HepG2 (cell line): ENCODE measurements around the gene MED25. TPM values are rescaled to one million over a fixed set of nuclear protein-coding genes. Genes with fewer than 3 reads are reported as not detected.
A peak's percentile ranks its signal among the peaks of the same experiment; 100 is the strongest.

Source experiments
- CEBPB ChIP-seq: IDR thresholded peaks from 2 replicates; pipeline ENCODE4 v1.6.1; 2011; ENCODE audit warnings: low read depth, low read length, improper control_type of control experiment, borderline replicate concordance
- CTCF ChIP-seq: sonication (generic); formaldehyde crosslinking; IDR thresholded peaks from 2 replicates; pipeline ENCODE4 v1.5.0; 2020; ENCODE audit warnings: mild to moderate bottlenecking, missing genetic modification reagents, moderate library complexity
- ELF1 ChIP-seq: sonication (generic); formaldehyde crosslinking; IDR thresholded peaks from 2 replicates; pipeline ENCODE4 v1.4.0; 2020; ENCODE audit warnings: missing genetic modification reagents
- GABPB1 ChIP-seq: IDR thresholded peaks from 2 replicates; pipeline ENCODE4 v1.6.1; 2016; ENCODE audit warnings: mild to moderate bottlenecking, missing genetic modification reagents, moderate library complexity, missing compliant biosample characterization
- GTF2F1 ChIP-seq: fragments of 150-350 bp; IDR thresholded peaks from 2 replicates; pipeline ENCODE4 v1.6.1; 2014; ENCODE audit warnings: low read length
- JDP2 ChIP-seq: sonication (generic); formaldehyde crosslinking; IDR thresholded peaks from 2 replicates; pipeline ENCODE4 v1.8.1; 2022; ENCODE audit warnings: missing genetic modification reagents, borderline replicate concordance
- KDM3A ChIP-seq: IDR thresholded peaks from 2 replicates; pipeline ENCODE4 v1.6.1; 2018; ENCODE audit warnings: low read depth, missing compliant biosample characterization
- LRRFIP1 ChIP-seq: sonication (generic); formaldehyde crosslinking; conservative IDR thresholded peaks from 2 replicates; pipeline ENCODE4 v1.4.0; 2020; ENCODE audit warnings: missing genetic modification reagents
- NFE2L2 ChIP-seq: fragments of 150-350 bp; IDR thresholded peaks from 2 replicates; pipeline ENCODE4 v1.6.1; 2014; ENCODE audit warnings: low read length
- SP140L ChIP-seq: sonication (generic); formaldehyde crosslinking; IDR thresholded peaks from 2 replicates; pipeline ENCODE4 v1.4.0; 2020; ENCODE audit warnings: missing genetic modification reagents, borderline replicate concordance
- SP4 ChIP-seq: sonication (generic); formaldehyde crosslinking; IDR thresholded peaks from 2 replicates; pipeline ENCODE4 v1.8.1; 2023; ENCODE audit warnings: mild to moderate bottlenecking, missing genetic modification reagents
- ZBTB37 ChIP-seq: sonication (generic); formaldehyde crosslinking; IDR thresholded peaks from 2 replicates; pipeline ENCODE4 v1.4.0; 2020; ENCODE audit warnings: mild to moderate bottlenecking, missing genetic modification reagents
- ZNF142 ChIP-seq: sonication (generic); formaldehyde crosslinking; IDR thresholded peaks from 2 replicates; pipeline ENCODE4 v1.4.0; 2020; ENCODE audit warnings: missing genetic modification reagents
- ZNF260 ChIP-seq: sonication (generic); formaldehyde crosslinking; IDR thresholded peaks from 2 replicates; pipeline ENCODE4 v1.4.0; 2020; ENCODE audit warnings: missing genetic modification reagents, low read depth, mild to moderate bottlenecking, borderline replicate concordance
- polyA plus RNA-seq, 8 experiments: library from polyadenylated mRNA; depleted of rRNA in 3 of 8; stranded (reverse) in 7 of 8; unstranded in 1 of 8; fragments of >200 nt; fragmentation: Illumina TruSeq in 4 of 8; extraction: Trizol in 4 of 8; gene quantifications; 2 replicates each; pipeline versions ENCODE4 v1.2.1 to v1.2.3, GENCODE V29; 2011 to 2016; ENCODE audit warnings: low read depth in 4 of 8, missing spikeins in 1 of 8, mixed read lengths in 1 of 8; ENCODE audit not compliant: insufficient read depth in 1 of 8
- total RNA-seq, 5 experiments: library from RNA; depleted of rRNA; stranded (reverse); fragments of >200 nt; fragmentation: Illumina TruSeq; extraction: Trizol; gene quantifications; 2 replicates each; pipeline ENCODE4 v1.2.3, GENCODE V29; 2016; ENCODE audit warnings: low read depth in 1 of 5

Gene MED25
- total and polyA plus RNA-seq, 2 of the 13 experiments (the other 11 are each of a cell fraction or from before 2014, with no cell fraction given): 11.1 to 15.1 TPM

- TF ChIP-seq CTCF (CRISPR knock-in tag): peak; percentile 75
- peak; percentile 31; the same call in 1 of the 2 replicates for TF ChIP-seq ELF1 (CRISPR knock-in tag)
- peak; percentile 66; the same call in 1 of the 2 replicates for TF ChIP-seq GABPB1 (CRISPR knock-in tag)
- TF ChIP-seq KDM3A (CRISPR knock-in tag): peak; percentile 43; the same call in 1 of the 2 replicates
- no peak for TF ChIP-seq SP140L
- no peak; the same call in 1 of the 2 replicates for TF ChIP-seq SP4 (CRISPR knock-in tag)
- TF ChIP-seq ZNF260: no peak
- TF ChIP-seq GTF2F1: no peak
- no peak for TF ChIP-seq CEBPB
- TF ChIP-seq ZNF142 (CRISPR knock-in tag): no peak
- TF ChIP-seq NFE2L2: no peak
- no peak for TF ChIP-seq LRRFIP1
- TF ChIP-seq JDP2 (CRISPR knock-in tag): no peak
- no peak for TF ChIP-seq ZBTB37 (CRISPR knock-in tag)
Measured at GRCh38 chr19:49809160-49809940, 8.7 kb upstream of the MED25 start (continued).
